ENCODE results near the gene ADAMTS12.

GRCh38 chr5:33688066-33688465, 203.7 kb downstream of the ADAMTS12 start:
- TF ChIP-seq CTCF (IDR thresholded peaks at IDR 0.05 in 2 of 3, conservative IDR thresholded peaks at IDR 0.05 in 1 of 3; ENCODE audit: insufficient read depth in 2 of 3, low read depth in 1 of 3, low read length in 3 of 3) (no peak), CBFB (CRISPR knock-in tag; IDR thresholded peaks at IDR 0.05) (no peak), U2AF2 (optimal IDR thresholded peaks at IDR 0.05; ENCODE audit: low read depth, low read length) (no peak), SMARCB1 (IDR thresholded peaks at IDR 0.05; ENCODE audit: insufficient read length, low read depth) (no peak), PHTF2 (CRISPR knock-in tag; IDR thresholded peaks at IDR 0.05) (no peak), ZNF41 (CRISPR knock-in tag; conservative IDR thresholded peaks at IDR 0.05) (no peak)
